22Rv1 (cell line): ENCODE measurements around the gene ATP2B2.

Experiments used
- H3K27ac ChIP-seq: fragments of 450-650 bp; 2 replicates; pipeline ENCODE4 v1.5.1; 2017
- ZFX ChIP-seq: fragments of 450-650 bp; IDR thresholded peaks from 2 replicates; pipeline ENCODE4 v1.6.1; 2017; ENCODE audit warnings: antibody characterized with exemption, borderline replicate concordance
- TF ChIP-seq, protein P1 (sequence below): fragments of 450-650 bp; IDR thresholded peaks from 2 replicates; pipeline ENCODE4 v1.5.1; 2017; ENCODE audit warnings: mild to moderate bottlenecking

Gene ATP2B2

DNA sequence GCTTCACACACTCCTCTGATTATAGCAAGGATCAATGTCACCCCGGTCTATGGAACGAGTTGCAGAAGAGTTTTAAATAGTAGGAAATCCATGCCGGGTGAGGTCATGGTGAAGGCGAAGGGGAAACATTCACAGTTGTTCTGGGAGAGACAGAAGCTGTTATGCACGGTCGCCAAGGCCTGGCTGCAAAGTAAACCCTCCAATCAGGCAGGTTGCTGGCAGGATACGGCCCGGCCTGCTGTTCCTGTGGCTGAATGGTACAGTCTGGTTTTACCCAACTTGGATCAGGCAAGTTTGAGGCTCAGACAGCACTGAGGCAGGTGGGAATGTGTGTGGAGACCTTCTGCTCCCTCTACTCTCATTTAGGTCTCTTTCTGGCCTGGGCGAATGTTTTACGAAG, 45.3 kb upstream of the ATP2B2 start:
- no peak overlapping the region for H3K27ac ChIP-seq
- TF ChIP-seq, protein P1, sequence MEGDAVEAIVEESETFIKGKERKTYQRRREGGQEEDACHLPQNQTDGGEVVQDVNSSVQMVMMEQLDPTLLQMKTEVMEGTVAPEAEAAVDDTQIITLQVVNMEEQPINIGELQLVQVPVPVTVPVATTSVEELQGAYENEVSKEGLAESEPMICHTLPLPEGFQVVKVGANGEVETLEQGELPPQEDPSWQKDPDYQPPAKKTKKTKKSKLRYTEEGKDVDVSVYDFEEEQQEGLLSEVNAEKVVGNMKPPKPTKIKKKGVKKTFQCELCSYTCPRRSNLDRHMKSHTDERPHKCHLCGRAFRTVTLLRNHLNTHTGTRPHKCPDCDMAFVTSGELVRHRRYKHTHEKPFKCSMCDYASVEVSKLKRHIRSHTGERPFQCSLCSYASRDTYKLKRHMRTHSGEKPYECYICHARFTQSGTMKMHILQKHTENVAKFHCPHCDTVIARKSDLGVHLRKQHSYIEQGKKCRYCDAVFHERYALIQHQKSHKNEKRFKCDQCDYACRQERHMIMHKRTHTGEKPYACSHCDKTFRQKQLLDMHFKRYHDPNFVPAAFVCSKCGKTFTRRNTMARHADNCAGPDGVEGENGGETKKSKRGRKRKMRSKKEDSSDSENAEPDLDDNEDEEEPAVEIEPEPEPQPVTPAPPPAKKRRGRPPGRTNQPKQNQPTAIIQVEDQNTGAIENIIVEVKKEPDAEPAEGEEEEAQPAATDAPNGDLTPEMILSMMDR = no peak
- TF ChIP-seq ZFX = no peak

DNA sequence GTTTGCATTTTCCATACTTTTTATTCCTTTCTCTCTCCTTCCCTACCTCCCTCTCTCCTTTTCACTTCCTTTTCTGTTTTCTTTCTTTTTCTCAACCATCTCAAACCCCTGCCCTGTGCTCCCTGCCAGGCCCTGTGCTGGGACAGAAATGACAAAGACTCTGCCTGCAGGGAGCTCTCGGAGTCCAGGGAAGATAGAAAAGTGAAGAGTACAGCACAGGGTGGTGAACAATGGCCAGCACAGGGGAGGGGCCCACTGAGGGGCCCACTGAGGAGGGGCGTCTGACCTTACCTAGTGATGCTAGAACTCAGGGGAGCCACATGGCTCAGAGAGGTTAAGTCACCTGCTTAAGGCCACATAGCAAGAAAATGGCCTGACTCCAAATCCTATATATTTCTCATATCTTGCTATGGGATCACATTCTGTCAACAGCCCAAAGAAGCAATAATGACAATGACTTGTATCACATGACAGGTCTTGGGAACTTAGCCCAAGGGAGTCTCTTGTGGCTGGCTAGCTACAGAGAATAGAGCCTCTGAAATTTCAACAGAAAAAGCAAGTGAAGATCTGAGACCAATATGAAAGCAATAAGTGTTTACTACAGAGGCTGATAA, 44.3 kb upstream of the ATP2B2 start:
- H3K27ac ChIP-seq = no peak overlapping the region
- TF ChIP-seq, protein P1 = no peak
- no peak for TF ChIP-seq ZFX

DNA sequence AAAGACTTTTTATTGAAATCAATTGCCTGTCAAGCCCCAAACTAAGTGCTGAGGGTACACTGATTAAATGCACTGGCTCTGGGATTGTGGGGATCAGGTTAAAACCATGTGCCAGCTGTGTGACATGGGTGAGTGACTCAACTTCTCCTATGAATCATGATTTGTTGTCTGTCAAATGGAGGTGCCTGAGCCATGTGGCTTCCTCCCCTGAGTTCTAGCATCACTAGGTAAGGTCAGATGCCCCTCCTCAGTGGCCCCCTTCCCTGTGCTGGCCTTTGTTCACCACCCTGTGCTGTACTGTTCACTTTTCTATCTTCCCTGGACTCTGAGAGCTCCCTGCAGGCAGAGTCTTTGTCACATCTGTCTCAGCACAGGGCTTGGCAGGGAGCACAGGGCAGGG, 43.6 kb upstream of the ATP2B2 start:
- TF ChIP-seq ZFX = no peak
- TF ChIP-seq, protein P1 = no peak
- no peak overlapping the region for H3K27ac ChIP-seq

DNA sequence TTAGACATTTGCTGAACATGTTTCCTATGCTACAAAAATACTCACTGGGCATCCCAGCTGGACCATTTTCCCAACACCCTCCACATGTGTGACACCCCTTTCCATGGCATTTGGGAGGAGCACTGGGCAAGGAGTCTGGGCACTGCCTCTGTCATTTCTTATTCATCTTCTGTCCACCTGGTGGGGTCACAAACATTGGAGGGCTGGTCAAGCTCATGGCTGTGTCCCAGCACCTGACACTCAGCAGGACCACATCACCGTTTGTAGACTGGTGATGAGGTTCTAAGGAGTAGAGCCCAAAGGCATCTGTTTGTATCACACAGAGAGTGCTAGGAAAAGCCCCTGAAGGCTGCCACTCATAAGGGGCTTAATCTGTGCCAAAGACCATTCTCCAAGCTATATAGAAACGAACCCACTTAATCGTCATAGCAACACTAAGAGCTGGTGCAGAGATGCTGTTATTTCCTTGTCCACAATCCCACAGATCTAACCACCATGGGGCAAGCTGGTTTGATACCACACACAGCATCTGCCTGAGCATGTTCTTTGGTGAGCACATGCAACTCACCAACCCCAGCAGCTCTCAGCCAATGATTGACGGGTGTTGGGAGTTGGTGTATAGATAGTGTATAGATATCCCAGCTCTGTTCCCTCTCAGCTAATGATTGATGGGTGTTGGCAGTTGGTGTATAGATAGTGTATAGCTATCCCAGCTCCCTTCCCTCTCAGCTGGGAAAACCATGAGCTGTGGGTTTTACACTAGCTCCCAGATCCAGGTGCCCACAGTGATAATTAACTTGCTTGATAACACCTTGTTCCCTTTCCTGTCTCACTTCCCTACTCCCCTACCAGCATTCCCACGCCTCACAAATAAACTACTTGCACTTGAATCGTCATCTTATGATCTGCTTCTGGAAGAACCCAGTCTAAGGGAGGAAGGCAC, 42.7 kb upstream of the ATP2B2 start:
- H3K27ac ChIP-seq = no peak overlapping the region
- TF ChIP-seq, protein P1 = no peak
- no peak for TF ChIP-seq ZFX

DNA sequence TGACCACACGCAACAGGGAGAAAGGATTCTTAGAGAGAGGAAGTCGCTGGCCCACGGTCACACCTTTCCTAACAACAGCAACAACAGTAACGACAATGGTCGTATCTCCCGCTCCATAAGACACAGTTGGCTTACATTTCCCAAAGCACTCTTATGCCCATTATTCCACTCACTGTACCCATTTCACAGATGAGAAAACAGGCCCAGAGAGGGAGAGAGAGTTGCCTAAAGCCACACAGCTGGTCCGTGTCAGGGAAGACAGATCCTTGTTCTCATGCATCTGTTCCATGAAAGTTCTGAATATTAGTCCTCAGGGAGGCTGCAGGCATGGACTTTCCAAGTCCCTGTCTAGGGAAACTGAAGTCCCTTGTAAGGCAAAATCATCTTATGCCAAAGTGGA, 42.0 kb upstream of the ATP2B2 start:
- TF ChIP-seq, protein P1 = no peak
- no peak for TF ChIP-seq ZFX

DNA sequence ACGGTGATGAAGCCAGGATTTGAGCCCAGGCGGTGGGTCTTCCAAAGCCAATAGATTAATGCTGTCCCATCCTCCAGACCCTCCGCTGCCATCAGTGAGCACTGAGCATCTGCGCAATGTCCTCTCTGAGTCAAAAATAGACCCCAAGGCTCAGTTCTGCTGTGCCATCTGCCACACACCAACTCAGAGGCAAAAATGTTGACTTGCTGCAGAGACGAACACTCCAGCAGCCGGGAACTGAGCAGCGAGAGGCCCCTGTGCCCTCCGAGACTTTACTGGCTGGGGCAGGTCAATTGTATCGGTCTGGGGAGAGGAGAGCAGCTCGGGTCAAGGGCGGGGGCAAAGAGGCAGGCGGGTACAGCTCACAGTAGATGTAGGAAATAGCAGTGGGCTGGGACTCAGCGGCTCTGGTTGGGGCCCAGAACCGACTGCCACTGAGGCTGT, 41.5 kb upstream of the ATP2B2 start:
- TF ChIP-seq, protein P1 = no peak
- TF ChIP-seq ZFX = no peak
- no peak overlapping the region for H3K27ac ChIP-seq

More for the DNA sequence above, 42.0 kb upstream of the ATP2B2 start:
- H3K27ac ChIP-seq = no peak overlapping the region

DNA sequence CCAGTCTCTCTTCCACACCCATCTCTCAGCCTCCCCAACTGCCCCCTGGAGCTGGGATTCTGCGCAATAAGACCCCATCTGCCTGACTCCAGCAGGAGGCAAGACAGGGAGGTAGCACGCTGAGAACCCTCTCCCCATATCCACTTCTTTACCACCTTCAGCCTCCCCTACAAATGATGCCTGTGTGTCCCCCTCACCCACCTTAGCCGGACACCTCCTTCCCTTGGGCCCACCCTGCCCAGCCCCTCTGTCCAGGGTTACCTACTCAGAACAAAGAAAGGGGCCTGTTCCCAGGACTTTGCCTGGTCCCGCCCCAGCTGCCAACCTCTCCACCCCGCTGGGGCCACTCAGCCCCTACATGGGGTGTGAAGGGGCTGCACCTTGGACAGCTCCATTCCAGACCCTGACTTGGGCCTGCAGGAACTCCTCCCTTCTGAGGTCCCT, 40.8 kb upstream of the ATP2B2 start:
- H3K27ac ChIP-seq = no peak overlapping the region
- TF ChIP-seq, protein P1 = no peak
